NCI-H2081 treated with DMSO at 0.1 percent for 48 hours (cell line): Measurements from ENCODE around the gene FRMD7.
A peak's percentile ranks its signal among the peaks of the same experiment; 100 is the strongest.
"Not testable (repeated sequence)": the region's sequence is repeated elsewhere in the genome, so short reads cannot be mapped to it uniquely, and the experiment has no call there.

ENCODE experiments used
- DNase-seq: peaks from one replicate; lab custom pipeline; 2025; lab: John Stamatoyannopoulos, UW

Gene FRMD7, protein sequence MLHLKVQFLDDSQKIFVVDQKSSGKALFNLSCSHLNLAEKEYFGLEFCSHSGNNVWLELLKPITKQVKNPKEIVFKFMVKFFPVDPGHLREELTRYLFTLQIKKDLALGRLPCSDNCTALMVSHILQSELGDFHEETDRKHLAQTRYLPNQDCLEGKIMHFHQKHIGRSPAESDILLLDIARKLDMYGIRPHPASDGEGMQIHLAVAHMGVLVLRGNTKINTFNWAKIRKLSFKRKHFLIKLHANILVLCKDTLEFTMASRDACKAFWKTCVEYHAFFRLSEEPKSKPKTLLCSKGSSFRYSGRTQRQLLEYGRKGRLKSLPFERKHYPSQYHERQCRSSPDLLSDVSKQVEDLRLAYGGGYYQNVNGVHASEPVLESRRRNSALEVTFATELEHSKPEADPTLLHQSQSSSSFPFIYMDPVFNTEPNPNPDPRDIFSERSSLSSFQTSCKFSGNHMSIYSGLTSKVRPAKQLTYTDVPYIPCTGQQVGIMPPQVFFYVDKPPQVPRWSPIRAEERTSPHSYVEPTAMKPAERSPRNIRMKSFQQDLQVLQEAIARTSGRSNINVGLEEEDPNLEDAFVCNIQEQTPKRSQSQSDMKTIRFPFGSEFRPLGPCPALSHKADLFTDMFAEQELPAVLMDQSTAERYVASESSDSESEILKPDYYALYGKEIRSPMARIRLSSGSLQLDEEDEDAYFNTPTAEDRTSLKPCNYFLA

DNA sequence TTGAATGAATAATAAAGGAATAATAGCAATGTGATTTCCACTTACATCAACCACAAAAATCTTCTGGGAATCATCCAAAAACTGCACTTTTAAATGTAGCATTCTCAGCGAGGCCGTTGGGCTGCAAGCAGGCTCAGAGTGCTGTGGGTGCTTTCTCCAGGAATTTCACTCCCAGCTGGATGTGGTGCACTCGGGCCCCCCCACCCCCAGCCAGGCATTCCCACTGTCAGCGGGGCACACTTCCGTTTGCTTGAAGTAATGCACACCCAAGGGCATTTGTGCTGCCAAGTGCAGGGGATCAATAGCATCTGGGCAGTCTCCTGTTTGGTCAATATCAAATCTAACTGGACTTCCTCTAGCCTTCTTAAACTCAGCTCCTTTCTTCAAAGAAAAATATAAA lies at the start of gene FRMD7:
Gene FRMD7 (minus strand): TSS at position 278 of the 400 bp plus-strand sequence. CDS start 176 bp downstream, at position 102.
- DNase-seq = no peak

DNA sequence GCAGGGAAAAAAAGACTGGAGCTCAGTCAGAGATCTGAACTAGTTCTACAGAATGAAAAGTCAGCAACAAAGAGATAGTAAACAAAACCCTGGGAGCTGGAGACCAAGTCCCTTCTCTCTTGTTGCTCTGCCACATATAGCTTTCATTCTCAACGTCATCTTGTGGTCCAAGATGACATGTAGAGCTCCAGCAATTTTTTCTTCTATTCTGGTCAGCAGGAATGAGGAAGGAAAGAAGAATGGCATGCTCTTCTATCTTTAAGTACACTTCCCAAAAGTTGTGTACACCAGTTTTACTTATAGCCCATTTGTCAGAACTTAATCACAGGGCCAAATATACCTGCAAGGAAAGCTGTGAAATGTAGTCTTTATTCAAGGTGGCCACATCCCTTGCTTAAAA lies 45.8 kb upstream of the FRMD7 start:
- no peak for DNase-seq

DNA sequence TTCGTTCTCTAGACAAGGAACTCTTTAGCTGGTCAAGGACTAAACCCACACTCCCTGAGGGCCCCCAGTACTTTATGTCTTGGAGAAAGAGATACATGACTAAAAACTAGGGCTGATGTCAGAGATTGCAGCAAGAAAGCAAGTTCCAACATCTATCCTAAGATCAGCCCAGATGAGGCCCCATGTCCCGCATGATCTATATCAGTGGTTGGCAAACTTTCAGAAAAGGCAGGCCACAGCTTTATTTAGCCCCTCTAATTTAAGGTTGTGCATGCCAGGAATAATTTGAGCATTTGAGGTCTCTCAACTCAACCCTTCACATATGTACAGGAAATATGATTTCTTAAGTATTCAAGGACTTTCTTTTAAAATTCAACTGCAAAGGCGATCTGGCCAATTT lies 44.1 kb upstream of the FRMD7 start:
- no peak for DNase-seq

DNA sequence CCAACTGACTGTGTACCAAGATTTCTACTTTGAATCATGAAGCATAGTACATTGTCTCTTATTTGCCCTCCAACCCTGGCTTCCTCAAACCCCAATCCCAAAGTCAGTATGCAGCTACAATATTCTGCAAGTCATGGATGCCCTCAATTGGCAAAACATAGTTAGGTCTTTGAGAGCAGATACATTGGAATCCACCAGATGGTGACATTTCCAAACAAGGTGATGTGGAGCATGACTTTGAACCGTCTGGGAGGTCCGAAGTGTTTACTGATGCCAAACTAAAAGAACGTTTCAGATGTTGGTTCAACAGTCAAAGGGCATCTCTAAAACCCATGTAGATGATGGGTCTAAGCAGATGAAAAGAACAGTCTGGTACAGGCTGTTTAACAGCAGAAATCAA lies 43.7 kb upstream of the FRMD7 start:
- DNase-seq = no peak

DNA sequence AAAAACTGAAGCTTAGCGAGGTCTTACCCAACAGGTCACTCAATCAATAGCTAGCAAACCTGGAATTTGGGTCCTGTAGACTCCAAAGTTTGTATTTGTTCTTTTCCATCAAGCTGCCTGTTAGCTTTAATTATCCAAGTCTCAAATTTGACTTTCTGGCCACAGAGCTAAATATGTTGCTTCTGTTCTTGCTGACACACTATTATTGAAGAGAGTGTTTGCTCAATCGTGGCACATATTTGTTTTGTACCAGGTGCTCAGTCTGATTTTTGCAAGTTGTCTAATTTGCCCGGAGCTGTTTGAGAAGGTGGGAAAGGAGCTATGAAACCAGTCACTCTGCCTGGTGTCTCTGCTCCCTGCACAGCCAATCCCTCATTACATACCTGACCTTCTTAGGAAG lies 41.7 kb upstream of the FRMD7 start:
- DNase-seq = peak; percentile 4

DNA sequence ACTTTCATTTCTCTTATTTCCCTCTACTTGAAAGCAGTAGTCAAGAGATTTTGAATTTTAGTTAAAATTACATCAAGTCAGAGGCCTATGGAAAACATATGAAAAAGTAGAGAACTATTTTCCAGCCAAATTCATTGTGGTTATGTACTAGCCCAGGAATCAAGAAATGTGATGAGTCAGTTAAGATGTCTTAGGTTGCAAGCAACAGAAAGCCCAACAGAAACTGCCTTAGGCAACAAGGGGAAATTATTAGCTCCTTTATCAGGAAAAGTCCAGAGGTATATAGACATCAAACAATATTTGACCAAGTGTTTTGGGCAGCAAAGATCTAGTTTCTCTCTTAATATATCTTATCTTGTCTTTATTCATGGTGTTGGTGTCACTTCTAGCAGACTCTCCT lies 37.8 kb upstream of the FRMD7 start:
- no peak for DNase-seq

DNA sequence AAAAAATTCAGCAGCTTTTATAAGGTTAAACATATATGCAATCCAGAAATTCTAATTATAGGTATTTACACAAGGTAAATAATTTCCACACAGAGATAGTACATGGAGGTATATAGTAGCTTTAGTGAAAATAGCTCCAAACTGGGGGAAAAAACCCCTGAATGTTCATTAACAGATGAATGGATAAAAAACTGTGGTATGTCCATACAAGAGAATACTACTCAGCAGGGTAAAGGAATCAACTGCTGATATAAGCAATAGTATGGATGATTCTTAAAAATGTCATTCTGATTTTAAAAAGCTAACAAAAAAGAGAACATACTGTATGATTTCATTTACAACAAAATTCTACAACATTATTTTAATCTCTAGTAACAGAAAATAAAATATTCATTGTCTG lies 37.2 kb upstream of the FRMD7 start:
- no peak for DNase-seq

DNA sequence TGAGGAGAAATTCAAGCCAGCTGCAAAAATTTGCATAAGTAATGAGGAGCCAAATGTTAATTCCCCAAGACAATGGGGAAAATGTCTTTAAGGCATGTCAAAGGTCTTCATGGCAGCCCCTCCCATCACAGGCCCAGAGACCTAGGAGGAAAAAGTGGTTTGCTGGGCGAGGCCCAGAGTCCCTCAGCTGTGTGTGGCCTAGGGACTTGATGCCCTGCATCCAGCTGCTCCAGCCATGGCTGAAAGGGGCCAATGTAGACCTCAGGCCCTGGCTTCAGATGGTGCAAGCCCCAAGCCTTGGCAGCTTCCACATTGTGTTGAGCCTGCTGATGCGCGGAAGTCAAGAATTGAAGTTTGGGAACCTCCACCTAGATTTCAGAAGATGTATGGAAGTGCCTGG lies 35.3 kb upstream of the FRMD7 start:
- not testable (repeated sequence) for DNase-seq

DNA sequence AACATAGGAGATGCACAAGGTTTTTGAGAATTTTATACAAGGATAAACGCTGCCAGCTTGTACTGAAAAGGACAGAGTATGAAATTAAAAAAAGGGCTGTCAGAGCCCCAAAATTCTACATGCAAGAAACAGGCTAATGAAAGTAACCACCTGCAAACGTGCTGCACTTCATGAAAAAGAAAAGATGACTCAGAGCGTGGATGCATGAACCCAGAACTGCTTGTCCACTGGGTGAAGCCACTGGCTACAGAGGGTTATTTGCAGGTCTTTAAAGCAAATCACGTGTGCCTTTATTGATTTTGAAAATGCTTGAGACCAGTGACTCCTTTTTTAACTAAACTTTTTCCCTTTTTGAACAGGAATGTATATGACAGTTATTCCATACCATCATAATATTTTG lies 25.3 kb upstream of the FRMD7 start:
- DNase-seq = no peak

DNA sequence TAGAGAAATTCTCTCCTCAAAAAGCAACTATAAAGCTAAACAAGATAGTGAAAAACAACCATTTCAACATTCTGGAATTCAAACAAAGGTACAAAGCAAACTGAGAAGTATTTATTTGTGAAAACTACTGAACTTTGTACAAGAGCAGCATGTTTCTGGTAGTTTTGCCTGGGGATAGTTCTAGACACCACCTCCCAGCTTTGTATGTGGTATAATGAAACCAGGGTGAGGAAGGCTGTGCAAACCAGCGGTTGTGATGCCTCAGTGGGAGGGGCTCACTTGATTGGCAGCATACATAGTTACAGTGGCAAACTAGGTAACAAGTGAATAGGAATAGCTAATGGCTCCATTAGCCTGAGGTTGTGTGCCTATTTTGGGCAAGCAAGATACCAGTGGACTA lies 18.6 kb upstream of the FRMD7 start:
- no peak for DNase-seq

DNA sequence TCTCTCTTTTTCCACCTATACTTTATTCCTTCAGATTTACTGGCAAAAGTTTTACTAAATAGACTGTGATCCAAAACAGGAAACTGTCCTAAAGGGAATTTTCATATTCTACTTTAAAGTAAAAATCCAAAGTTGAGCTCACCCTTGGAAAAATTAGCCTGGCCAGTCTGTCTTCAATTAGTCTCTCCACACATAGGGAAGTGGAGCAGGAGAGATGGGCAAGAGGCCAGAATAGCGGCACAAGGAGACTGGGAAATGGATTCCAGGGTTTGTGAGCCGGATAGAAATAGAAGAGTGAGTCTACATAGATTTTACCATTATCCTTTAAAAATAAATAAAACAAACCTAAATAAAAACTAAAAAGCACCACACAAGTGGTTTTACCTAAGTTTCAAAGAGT lies 16.2 kb upstream of the FRMD7 start:
- no peak for DNase-seq

DNA sequence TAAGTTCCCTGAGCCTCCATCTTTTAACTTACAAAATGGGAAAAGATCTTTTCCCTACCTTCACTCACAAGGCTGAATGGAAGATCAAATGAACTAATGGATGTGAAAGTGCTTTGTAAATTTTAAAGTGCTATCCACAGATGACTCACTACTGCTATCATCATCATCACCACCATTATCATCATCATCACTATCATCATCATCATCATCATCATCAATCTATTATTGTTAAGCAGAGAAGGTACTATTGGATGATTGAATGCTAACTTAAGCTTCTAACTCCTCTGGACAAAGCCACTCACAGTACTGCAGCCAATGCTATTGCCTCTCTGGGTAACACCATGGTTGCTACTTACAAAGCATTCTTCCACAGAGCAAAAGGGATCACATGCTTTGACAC lies 1.9 kb downstream of the FRMD7 start:
- no peak for DNase-seq

DNA sequence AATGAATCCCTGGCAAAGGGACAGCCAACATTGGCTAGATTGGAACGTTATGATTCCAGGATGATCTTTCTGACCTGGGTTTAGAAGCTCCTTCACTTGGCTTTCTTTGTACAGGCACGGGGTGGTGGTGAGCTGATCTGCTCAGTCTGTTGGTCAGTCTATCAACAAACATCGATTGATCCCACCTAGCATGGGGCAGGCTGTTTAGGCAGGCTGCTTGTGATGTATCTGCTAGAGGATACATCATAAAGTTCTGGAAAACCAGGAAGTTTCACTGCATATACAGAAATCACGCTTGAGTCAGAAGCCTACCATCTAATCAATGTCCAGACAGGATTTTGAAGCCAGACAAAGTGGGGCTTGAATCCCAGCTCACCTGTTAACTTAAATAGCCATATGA lies 6.9 kb downstream of the FRMD7 start:
- DNase-seq = no peak

DNA sequence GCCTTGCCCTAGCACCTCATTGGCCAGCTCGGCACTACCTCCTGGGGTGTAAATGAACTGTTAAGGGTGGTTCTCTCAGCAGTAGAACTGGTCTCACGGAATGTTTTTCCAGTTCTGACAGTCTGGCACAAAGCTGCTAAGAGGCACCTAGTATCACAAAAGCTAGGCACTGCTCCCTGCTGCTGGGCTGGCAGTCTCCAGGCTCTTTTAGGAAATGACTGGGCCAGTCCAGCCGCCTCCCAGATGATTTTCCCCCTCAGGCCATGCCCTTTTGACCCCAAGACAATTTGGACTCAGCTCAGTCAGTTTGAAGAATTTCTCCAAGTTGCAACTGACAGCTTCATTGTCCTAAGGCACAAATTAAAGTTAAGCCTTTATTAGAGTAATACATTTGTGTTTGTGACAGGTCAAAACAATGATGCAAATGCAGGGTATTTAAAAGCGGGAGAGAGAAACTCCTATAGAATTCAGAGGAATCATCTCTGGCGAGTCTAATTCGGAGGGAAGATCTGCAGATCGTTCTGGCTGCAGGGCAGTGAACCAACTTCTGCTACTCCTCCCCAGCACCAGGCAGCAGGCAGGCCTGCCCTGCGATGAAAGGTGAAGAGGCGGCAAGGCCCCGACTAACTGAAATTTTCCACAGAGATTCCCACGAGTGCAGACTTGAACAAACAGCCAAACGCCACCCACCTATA lies 7.9 kb downstream of the FRMD7 start:
- no peak for DNase-seq

DNA sequence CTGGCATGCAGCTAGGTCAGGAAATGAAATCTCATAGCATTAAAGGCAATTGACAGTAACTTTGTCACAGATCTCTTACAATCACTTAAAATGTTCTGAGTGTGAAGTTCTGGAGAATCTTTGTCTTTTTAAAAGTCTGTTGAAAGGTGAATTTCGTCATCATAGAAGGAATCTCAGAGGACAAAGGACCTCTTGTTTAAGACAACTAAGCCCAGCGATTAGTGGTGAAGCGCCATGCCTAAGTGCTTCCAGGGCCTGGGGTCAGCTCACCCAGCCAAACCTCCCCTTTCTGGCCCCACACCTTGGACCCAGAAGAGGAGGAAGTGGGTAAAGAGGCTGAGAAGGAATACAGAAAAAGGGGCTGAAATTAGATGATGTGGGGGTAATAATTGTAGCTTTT lies 8.5 kb downstream of the FRMD7 start:
- DNase-seq = no peak

DNA sequence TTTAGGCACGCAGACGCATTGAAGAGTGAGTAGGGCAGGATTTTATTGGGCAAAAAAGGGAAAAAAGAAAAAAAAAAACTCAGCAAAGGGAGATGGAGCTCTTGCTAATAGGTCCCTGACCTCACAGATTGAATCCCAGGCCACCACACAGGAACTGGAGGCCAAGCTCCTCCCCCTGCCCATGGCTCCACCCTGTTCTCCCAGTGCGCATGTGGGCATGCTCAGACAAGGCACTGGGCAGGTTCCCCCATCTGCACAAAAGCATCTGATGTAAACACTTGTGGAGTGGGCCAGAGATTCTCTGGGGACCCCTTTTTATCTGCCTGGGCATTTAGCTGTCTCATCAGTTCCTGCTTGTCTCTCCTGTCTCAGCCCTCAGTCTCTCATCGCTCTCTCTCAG lies 9.5 kb downstream of the FRMD7 start:
- no peak for DNase-seq

DNA sequence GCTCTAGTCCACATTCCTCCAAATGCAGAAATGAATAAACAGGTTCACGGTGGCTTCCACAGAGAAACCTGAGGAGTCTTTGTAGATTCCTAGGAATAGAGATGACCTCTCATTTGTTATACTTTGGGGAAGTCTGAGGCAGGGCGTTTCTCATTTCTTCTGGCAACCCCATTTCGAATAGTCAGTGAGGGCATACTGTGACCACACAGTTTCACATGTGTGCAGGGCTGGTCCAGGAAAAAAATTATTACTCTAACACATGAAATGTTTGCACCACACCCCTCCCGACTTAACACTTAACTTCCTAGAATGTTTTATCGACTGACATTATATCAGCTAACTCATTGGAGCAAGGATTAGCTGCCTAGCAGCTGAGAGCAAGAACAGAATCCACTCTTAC lies 12.0 kb downstream of the FRMD7 start:
- DNase-seq = no peak

DNA sequence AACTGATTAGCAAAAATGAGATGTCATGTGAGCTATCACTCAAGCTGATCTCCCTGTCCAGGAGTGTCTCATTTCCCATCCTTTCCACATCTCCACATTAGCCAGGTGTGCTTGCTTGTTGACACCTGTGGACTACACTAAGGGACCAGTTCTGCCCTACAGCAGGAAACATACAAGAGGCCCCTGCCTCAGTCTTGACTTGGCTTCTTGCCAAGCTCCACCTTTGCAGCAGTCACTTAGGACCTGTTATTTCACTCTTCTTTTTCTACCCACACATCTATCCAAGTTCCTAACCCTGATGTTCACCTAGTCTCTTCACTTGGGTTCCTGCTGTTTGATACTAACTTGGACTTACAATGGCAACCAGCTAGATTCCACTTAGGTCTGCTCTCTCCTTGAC lies 13.2 kb downstream of the FRMD7 start:
- no peak for DNase-seq

DNA sequence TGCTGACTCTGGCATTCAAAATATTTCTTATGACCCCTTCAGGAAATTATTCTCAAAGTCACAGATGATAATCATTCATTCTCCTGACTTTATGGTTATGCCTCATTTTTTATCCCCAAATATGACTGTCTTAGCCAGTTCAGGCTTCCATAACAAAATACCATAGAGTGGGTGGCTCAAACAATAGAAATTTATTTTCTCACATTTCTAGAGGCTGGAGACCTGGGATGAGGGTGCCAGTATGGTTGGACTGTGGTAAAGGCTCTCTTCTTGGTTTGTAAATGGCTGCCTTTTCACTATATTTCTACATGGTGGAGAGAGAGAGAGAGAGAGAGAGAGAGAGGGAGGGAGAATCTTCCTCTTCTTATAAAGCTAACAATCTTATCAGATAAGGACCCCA lies 20.5 kb downstream of the FRMD7 start:
- no peak for DNase-seq

DNA sequence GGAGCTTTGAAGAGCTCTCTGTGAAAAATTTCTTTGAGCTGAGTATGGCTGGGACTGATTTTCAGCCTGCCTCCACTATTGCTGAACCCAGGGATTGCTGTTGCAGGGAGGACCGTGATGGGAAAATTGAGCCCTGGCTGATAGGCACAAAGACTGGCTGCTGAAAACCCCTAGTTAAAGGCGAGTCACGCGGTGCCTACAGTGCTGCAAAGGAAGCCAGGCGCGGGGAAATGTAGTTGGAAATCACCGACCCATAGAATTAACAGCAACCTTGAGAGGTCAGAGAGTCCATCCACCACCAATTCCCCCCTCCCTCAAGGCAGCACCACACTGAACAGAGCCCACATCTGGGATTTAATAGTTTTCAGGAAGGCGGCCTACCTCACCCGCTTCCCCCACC lies 26.0 kb downstream of the FRMD7 start:
- DNase-seq = no peak

DNA sequence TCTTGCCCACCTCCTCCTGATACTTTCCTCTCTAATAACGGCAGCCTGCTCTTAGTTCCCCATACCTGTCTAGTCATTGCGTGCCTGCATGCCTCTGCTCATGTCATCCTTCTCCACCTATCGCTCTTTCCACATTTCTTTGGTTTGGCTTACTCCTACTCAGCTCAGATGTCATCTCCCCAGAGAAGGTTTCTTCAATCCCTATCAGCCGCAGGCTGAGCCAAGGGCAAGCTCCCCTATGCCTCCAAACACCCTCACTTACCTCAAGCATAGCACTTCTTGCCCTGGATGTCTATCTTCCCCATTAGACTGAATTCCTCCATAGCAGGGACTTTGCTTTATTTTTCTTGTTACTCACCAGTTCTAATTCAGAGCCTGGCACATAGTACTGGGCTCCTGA lies 26.6 kb downstream of the FRMD7 start:
- no peak for DNase-seq

DNA sequence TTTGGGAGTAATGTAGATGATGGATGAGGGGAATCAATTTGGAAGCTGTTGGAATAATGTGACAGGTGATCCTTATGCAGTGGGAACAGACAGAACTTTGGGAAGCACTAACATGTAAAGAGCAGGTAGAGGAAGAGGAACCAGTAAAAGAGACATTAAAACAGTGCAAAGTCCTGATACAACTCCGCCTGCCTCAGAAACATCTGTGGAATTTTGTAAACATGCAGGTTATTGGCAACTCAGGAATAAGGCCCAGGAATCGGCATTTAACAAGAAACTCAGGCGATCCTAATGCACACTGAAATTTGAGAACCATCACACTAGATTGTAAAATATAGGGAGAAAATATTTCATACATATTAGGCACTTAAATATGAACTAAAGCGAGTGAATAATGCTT lies 29.1 kb downstream of the FRMD7 start:
- not testable (repeated sequence) for DNase-seq

DNA sequence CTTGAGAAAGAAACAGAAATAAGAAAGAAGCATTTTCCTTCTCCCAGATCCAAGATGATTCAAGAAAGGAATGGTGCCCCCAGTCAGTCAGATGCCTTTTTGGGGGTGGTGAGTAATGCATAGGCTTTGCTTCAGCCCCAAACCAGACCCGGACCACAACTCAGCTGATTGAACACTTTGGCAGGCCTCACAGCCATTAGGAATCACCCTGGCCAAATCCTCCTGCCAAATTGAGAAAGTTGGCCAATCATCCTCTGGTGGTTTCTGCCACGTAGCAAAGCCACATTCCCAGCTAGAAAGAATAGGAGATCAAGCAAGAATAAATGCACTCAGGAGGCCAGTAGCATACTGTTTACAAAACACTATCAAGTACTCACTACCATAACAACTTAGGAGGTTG lies 33.7 kb downstream of the FRMD7 start:
- no peak for DNase-seq
